HG03565 (cell line): ENCODE results near the gene NAV1.
"Not testable (repeated sequence)": the region's sequence is repeated elsewhere in the genome, so short reads cannot be mapped to it uniquely, and the experiment has no call there.

Source experiments
- ATAC-seq: cut with Tn5 transposase; IDR thresholded peaks from one replicate; pipeline ENCODE4 v1.9.1; 2021; ENCODE audit warnings: mild to moderate bottlenecking, moderate library complexity; ENCODE audit not compliant: unreplicated experiment

NAV1 gene

DNA sequence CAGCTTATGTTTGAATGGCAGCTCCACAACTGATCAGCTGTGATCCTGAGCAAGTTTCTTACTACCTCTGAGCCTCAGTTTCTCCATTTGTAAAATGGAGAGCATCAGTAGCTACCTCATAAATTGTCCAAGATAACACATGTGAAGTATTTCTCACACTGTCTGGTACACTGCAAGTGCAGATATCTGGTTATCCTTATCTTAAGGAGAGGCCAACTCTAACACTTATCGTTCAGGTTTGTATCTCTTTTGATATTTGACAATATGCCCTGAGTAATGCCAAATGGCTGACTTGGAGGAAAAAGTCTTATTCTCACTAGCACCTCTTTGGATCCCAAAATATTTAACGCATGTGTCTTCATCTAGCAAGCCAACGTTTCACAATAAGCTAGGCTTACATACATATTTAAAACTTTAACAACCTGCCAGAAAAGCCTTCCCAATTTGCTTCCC, 34.7 kb upstream of the NAV1 start:
- no peak for ATAC-seq

- ATAC-seq = no peak
Observed at GRCh38 chr1:201504799-201505502, 34.0 kb upstream of the NAV1 start.

DNA sequence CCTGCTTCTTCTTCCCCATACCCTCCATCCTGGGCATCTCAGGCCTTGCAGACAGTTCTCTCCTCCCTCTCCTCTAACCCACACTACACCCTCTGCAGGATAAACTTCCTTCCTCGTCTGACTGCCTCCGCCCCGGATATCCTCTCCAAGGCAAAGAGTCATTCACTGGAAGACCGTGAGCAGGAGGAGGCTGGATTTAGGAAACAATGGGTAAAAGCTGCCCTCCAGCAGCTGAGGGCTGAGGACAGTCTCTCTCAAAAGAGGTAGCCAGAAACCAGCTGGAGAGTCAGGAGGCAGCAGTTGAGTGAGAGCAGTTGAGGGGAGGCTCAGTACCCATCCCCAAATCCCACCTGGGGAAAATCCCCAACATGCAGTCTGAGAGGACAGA, 33.4 kb upstream of the NAV1 start:
- no peak for ATAC-seq

DNA sequence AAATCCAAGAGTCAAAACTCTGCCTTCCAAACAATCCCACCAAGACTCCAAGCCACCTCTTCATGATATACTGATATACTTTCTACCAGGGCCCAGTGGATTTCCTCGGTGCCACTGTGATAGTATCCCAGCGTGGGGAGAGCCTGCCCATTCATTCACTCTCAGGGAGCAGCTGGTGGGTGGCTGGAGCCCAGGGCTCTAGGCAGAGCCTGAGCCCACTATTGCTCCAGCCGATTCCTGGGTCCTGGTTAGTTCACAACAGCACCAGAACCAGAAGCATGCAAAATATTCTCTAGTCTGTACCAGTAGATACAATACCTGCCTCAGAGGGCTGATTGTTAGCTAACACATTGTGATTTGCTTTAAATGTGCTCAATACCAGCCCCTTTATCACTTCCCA, 32.8 kb upstream of the NAV1 start:
- no peak for ATAC-seq

- peak; percentile 81 for ATAC-seq
Observed at GRCh38 chr1:201506557-201507359, 32.2 kb upstream of the NAV1 start, which contains the start of gene CSRP1. Gene CSRP1, minus strand, starts transcription at chr1:201507123. Its CDS starts 10,820 bp downstream, at chr1:201496303.

DNA sequence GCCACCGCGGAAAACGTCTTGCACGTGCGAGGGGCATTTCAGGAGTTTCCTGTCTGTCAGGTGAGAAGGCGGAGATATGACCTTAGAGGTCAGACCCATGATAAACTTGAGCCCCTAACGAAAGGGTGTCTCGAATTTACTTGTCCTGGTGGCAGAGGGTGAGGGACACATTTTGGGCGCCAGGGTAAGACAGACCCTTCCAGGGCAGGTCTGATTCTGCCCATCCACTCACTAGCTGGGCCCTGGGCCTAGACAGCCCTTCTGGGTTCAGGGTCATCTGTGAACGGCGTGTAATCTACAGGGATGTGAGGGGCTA, 31.6 kb upstream of the NAV1 start:
- ATAC-seq = no peak

DNA sequence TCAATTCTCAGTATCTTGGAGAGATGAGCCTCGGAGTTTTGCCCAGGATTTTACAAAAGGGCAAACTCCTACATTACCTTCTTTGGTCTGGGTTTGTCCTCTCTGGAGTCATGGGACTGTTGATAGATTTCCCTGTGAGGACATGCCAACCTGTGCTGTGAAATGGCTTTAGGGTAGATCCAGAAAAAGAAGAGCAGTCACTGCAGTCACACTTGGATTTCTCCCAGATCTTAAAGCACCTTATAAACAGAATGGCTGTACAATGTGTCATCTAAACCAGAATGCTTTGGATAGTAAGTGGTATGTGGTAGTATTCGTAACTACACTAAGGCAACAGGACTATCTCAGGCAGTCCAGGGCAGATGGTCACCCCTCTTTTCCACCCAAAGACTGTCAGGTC, 30.1 kb upstream of the NAV1 start:
- ATAC-seq = no peak

DNA sequence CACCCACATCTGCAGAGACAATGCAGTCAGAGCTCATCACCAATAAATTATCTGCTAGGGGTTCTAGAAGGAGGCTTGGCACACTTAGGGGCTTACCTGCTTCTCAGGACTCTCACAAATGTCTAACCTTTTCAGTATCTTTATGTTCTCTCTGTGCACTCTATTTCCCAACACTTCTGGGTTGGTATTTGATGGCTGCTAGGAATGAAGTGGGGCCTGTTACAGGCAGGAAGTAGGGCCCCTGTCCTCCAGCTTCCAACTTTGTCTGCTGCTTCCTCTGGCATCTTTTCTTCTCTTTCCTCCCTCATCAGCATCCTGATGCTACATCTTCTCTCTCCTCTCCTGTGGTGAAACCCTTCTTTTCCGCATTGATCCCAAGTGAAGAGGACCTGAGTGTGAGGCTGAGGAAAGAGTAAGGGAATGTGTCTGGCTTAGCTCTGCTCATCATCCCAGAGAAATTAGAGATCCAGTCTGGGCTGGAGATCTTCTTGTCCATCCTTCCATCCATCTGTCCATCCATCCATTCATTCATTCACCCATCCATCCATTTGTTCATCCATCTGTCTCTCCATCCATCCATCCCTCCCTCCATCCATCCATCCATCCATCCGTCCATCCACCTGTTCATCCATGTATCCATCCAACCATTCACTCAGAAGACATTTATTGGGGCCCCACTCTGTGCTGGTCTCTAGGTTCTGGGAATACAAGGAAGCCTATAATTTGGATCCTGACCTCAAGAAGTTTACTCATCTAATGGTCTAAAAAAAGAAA, 29.1 kb upstream of the NAV1 start:
- no peak for ATAC-seq

GRCh38 chr1:201510734-201511133, 28.2 kb upstream of the NAV1 start:
- ATAC-seq = no peak

DNA sequence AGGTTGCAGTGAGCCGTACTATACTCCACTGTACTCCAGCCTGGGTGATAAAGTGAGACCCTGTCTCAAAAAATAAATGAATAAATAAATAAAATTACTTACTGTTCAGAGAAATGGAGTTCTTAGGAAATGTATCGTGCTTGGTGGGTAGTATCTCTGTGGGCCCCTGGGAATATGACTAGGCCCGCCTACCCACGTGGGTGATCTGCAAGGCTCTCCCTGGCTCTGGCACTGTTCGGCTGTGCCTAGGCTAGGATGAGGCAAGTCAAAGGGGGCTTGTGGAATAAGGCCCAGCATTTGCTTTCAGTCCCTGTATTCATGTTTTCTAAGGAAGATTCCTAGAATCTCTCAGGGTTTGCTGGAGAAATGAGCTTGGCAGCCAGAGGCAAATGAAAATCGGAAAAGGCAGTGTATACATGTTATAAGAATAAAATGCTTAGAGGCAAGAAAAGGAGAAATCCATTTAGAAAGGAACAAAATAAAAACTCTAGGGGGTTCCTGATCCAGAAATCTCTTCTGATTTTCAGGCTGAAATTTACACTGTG, 27.5 kb upstream of the NAV1 start:
- ATAC-seq = no peak

- no peak for ATAC-seq
Observed at GRCh38 chr1:201511941-201512539, 26.9 kb upstream of the NAV1 start.

DNA sequence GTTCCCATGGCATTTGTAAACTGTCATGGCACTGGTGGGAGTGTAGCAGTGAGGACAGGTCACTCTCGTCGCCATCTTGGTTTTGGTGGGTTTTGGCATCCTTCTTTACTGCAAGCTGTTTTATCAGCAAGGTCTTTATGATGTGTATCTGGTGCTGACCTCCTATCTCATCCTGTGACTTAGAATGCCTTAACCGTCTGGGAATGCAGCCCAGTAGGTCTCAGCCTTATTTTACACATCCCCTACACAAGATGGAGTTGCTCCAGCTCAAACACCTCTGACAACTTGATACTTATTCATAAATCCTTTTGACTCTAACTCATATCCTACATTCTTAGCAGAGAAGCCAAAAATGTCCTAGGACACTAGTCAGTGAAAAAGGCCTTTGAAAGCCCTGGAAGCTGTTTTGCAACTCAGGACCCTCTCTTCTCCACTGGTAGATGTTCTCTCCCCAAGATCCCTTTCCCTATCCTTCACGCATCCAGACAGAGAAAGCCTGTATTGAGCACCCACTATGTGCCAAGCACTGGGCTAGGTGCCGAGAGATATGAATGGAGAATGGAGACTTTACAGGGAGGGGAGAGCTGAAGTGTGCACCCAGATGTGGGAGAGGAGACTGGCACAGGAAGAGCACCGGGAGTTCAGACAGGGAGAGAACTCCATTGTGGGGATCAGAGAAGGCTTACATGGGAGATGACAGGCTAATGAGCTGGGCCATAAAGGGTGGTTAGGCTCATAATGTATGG, 25.3 kb upstream of the NAV1 start:
- ATAC-seq = no peak

DNA sequence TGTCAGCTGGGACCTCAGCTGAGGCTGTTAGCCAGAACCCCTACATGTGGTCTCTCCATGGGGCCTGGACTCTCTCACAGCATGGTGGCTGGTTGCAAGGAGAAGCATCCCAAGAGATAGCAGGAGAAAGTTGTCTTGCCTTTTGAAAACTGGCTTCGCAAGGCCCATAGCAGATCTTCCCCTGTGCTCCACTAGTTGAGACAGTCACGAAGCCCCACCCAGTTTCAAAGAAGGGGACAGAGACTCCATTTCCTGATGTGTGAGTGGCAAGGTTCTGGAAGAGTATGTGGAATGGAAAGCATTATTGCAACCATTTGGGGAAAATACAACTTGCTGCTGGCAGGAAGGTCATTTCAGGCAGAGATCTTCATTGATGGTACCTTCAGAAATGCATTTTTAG, 24.5 kb upstream of the NAV1 start:
- ATAC-seq = no peak

GRCh38 chr1:201515062-201515750, 23.7 kb upstream of the NAV1 start:
- ATAC-seq = no peak

DNA sequence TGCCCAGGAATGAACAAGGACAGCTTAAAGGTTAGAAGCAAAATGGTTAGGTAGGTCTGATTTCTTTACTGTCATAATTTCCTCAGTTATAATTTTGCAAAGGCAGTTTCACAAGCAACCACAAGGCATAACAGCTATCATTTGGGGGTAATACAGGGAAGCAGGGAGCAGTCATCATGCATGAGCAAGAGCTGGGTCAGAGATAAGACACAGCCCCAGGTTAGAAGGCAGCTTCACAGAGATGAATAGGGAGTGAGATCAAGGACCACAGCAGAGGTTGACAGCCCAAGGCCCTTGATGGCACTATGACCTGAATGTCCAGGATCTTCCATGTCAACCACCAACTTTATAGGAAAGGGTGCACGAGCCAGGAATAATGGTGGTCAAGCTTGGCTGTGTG, 23.0 kb upstream of the NAV1 start:
- ATAC-seq = no peak

DNA sequence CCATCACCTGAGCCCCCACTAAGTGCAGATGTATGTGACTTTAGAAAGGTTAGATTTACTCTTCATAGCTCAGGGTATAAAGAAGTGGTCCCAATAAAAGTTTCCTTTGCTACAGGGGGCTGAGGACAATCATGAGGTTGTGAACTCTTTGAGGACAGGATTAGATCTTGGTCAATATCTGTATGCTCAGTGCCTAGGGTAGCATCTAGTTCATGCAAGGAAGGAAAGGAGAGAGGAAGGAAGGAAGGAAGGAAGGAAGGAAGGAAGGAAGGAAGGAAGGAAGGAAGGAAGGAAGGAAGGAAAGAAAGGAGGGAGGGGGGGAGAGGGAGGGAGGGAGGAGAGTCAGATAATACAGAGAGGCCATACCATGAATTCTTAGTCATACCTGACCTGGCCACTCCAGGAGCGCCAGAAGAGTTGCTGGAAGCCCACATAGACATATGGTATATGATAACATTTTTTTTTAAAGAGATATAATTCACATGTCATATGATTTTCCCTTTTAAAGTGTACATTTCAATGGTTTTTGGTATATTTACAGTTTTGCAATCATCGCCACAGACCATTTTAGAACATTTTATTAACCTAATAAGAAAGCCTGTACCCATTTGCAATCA, 22.3 kb upstream of the NAV1 start:
- no peak for ATAC-seq

- no peak for ATAC-seq
Observed at GRCh38 chr1:201517631-201518030, 21.3 kb upstream of the NAV1 start.

DNA sequence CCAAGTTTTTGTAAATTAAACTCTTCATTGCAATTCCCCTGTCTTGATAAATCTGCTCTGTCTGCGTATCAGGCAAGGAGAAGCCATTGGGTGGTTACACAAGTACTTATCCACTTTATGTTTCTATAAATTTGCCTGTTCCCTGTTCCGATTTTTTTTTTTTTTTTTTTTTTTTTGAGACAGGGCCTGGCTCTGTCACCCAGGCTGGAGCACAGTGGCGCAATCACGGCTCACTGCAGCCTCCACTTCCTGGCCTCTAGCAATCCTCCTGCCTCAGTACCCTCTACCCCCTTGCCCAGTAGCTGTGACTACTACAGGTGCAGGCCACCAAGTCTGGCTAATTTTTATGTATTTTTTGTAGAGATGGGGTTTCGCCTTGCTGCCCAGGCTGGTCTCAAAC, 20.9 kb upstream of the NAV1 start:
- no peak for ATAC-seq

DNA sequence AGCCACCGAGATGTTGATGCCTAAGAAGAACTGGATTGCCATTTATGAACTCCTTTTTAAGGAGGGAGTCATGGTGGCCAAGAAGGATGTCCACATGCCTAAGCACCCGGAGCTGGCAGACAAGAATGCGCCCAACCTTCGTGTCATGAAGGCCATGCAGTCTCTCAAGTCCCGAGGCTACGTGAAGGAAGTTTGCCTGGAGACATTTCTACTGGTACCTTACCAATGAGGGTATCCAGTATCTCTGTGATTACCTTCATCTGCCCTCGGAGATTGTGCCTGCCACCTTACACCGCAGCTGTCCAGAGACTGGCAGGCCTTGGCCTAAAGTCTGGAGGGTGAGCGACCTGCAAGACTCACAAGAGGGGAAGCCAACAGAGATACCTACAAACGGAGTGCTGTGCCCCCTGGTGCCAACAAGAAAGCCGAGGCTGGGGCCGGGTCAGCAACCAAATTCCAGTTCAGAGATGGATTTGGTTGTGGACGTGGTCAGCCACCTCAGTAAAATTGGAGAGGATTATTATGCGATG, 18.8 kb upstream of the NAV1 start:
- not testable (repeated sequence) for ATAC-seq
